GM08714 (cell line): ENCODE data around the gene FOXE3.

Experiments
- H3K4me3 ChIP-seq: fragments of 200-500 bp; sonication (Bioruptor generic); 2 replicates; pipeline ENCODE4 v1.5.1; 2014; ENCODE audit warnings: mild to moderate bottlenecking, low read length, inconsistent platforms
- ZNF274 ChIP-seq: IDR thresholded peaks from 2 replicates; pipeline ENCODE4 v1.6.1; 2012; ENCODE audit warnings: mild to moderate bottlenecking, low read depth, low read length

The FOXE3 gene

GRCh38 chr1:47395433-47395832, 20.7 kb upstream of the FOXE3 start:
- TF ChIP-seq ZNF274, result no peak
- no peak overlapping the region for H3K4me3 ChIP-seq

DNA sequence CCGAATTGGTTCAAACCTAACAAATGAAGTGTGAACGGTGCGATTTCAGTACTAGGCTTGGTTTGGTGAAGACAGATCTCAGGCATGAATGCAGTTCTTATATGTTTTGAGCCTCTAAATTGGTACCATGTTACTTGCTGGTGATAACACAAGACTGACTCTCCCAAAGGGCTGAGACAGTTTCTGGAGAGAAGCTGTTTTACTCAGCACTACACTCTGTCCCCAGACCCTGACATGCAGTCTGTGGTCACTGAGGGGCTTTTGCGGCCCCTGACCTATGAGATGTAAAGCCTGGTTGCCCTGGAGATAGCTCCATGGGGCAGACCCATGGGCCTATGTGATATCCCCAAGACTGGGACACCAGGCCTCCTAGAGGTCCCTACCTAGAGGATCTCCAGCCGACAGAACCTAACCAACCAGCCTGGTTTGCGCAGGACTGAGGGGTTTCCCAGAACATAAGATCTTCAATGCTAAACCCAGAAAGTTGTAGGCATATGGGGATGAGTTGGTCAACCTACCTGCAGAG, 19.4 kb upstream of the FOXE3 start:
- no peak overlapping the region for H3K4me3 ChIP-seq
- TF ChIP-seq ZNF274, result no peak

- H3K4me3 ChIP-seq, result no peak overlapping the region
- TF ChIP-seq ZNF274, result no peak
These were observed 16.8 kb upstream of the FOXE3 start for GRCh38 chr1:47399138-47399845.

- TF ChIP-seq ZNF274, result no peak
- no peak overlapping the region for H3K4me3 ChIP-seq
These were observed 16.3 kb upstream of the FOXE3 start for GRCh38 chr1:47399846-47400155.

GRCh38 chr1:47401761-47402160, 14.3 kb upstream of the FOXE3 start:
- no peak overlapping the region for H3K4me3 ChIP-seq
- TF ChIP-seq ZNF274, result no peak

DNA sequence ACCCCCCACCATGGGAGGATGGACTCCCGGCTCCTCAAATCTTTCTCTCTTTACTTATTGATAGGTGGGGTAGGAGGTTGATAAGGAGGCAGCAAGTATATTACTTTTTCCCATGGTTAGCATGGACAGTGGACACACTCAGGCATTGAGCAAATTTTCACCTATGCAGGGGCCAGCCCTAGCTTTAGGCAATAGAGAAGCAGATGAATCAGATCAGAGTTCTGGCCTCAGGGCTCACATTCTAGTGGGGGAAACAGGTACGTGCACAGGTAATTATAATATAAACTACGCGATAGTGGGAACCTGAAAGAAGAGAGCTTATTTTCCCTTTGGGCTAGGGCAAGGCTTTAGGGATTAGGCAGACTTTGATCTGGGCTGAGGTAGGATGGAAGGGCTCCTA, 13.5 kb upstream of the FOXE3 start:
- TF ChIP-seq ZNF274, result no peak
- H3K4me3 ChIP-seq, result no peak overlapping the region

GRCh38 chr1:47403321-47403910, 12.7 kb upstream of the FOXE3 start:
- TF ChIP-seq ZNF274, result no peak
- no peak overlapping the region for H3K4me3 ChIP-seq

DNA sequence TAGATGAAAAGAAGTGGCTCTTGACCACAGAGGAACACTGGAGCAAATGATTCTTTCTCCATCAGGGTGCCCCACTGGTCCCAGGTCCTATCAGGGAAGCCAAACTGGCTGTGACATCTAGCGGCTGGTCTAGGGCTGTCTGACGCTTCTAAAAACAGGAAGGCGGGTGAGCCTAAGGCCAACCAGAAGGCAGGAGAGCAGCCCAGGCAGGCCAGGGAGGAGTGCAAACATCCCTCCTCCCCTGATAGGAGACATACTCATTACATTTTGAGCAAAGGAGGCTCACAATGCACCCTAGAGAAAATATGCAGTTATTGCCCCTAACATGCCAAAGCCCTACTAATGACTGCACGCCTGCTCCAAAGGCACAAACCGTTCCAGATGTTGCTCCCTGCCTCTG, 10.4 kb upstream of the FOXE3 start:
- no peak overlapping the region for H3K4me3 ChIP-seq
- no peak for TF ChIP-seq ZNF274

DNA sequence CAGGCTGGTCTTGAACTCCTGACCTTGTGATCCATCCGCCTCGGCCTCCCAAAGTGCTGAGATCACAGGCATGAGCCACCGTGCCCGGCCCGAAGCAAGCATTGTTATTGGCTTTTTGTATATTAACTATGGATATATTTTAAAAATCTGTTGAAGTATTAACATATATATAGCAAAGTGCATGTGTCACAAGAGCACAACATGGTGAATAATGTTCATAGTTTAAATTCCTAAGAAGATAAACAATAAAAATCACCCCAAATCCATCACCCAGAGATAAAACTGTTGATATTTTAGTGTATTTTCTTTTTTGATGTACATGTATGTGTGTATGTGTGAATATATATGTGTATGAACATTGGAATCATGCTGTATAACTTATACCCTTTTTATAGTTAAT, 9.1 kb upstream of the FOXE3 start:
- H3K4me3 ChIP-seq, result no peak overlapping the region
- TF ChIP-seq ZNF274, result no peak

DNA sequence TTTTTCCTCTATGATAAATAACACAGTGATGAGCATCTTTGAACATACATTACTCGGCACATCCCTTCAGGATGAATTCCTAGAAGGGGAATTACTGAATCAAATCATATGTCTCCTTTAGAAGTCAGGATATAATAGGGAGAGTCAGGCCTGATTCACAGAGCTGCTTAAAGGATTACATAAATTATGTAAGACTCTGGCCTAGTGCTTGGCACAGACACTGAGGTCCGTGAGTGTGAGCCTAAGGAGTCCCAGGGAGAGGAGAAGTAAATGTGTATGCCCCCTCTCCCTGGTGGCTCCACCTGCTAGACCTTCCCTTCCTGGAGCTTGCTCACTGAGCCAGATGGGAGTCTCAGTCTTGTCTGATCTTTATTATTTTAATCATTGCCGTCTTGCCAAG, 8.6 kb upstream of the FOXE3 start:
- no peak overlapping the region for H3K4me3 ChIP-seq
- no peak for TF ChIP-seq ZNF274

DNA sequence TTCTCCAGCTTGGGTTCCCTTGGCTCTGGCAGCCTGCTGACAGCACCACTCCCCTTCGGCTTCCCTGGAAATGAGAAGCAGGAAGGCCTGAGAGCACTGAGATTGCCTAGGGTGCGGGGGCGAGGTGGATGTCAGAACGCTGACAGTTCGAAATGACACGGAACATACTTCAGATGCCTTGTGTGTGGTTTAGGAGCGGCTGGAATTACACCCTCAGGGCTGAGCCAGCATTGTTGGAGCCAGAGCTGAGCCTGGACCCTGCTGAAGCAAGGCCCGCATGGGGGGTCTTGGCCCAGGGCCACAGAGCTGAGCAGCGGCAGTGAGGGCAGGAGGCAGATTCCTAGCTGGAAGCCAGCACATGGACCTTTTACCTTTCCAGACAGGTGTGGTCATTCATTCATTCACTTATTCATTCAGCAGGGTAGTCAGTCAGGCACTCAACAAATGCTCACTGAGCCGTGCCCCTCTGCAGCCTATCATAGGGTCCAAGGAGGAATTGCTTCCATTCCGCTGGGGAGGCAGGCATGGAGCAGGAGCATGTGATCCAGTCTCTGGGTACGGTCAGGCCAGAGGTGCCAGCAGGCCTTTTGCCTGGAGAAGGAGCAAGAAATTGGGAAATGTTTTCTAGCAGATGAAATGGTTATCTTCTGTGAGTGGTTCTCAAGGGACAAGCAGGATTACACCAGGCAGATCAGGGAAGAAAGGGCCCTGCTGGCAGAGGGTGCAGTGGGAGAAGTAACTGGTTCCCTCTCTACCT, 6.6 kb upstream of the FOXE3 start:
- no peak for TF ChIP-seq ZNF274
- no peak overlapping the region for H3K4me3 ChIP-seq

DNA sequence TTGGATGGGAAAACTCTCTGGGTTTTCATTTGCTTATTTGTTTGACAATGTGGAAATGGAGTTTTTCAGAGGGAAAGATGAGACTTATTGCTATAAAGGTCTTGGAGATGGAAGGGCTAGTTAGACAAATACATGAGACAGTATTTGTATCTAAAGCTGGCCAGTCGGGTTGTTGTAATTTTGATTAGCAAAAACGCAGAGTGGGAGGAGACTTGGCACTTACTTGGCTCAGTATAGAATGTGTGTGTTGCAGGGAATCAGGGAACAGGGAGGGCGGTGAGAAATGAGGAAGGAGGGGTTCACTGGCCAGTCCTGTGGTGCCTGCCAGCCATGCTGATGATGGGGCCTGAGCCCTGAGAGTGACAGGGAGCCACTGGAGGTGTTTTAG, 6.0 kb upstream of the FOXE3 start:
- no peak overlapping the region for H3K4me3 ChIP-seq

DNA sequence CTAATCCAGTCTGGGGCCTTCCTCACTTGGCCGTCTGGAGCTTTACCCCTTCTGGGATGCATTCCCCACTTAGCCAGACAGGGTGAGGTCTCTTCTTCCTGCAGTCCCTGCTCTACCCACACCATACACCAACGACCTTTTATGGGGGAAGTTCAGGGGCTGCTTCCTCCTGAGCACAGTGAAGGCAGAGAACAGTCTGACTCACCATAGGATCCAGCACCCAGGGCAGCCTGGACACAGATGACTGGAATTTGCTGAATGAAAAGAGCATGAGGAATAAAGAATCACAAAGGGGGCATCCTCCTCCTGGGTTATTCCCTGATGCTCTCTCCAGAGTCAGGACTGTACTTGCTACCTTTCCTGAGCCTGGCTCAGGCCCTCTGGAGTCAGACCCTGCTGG, 4.6 kb upstream of the FOXE3 start:
- no peak for TF ChIP-seq ZNF274
- no peak overlapping the region for H3K4me3 ChIP-seq

More for the DNA sequence above, 6.0 kb upstream of the FOXE3 start:
- no peak for TF ChIP-seq ZNF274

- TF ChIP-seq ZNF274, result no peak
- no peak overlapping the region for H3K4me3 ChIP-seq
These were observed 3.6 kb upstream of the FOXE3 start for GRCh38 chr1:47412437-47412836.
